H9 (cell line): ENCODE data around the gene YAP1. TPM values are rescaled to one million over a fixed set of nuclear protein-coding genes. Genes with fewer than 3 reads are reported as not detected.

Experiments used
- DNase-seq: peaks from one replicate; pipeline ENCODE4 v3.0.0-alpha.2; 2017
- H2AFZ ChIP-seq: one replicate; pipeline ENCODE4 v1.6.1; 2013; ENCODE audit warnings: mild to moderate bottlenecking, low read length, control low read depth, moderate library complexity
- H2AK5ac ChIP-seq: 2 replicates; pipeline ENCODE4 v1.6.1; 2013; ENCODE audit warnings: low read length, control low read depth, mixed read lengths; ENCODE audit not compliant: insufficient read length
- H2BK120ac ChIP-seq: one replicate; pipeline ENCODE4 v1.6.1; 2013; ENCODE audit warnings: low read depth, mild to moderate bottlenecking, low read length, control low read depth, inconsistent platforms; ENCODE audit not compliant: poor library complexity, severe bottlenecking
- H2BK12ac ChIP-seq: 2 replicates; pipeline ENCODE4 v1.6.1; 2013; ENCODE audit warnings: low read length, control low read depth, mixed read lengths, low read depth; ENCODE audit not compliant: insufficient read length
- H2BK15ac ChIP-seq: 2 replicates; pipeline ENCODE4 v1.6.1; 2013; ENCODE audit warnings: low read depth, low read length, control low read depth
- H2BK20ac ChIP-seq: one replicate; pipeline ENCODE4 v1.6.1; 2013; ENCODE audit warnings: low read depth, mild to moderate bottlenecking, low read length, control low read depth, inconsistent platforms; ENCODE audit not compliant: poor library complexity, severe bottlenecking
- H2BK5ac ChIP-seq: 2 replicates; pipeline ENCODE4 v1.6.1; 2013; ENCODE audit warnings: low read length, control low read depth, mixed read lengths; ENCODE audit not compliant: insufficient read length
- H3K14ac ChIP-seq: 2 replicates; pipeline ENCODE4 v1.6.1; 2013; ENCODE audit warnings: low read length, control low read depth; ENCODE audit not compliant: insufficient read depth
- H3K18ac ChIP-seq: 2 replicates; pipeline ENCODE4 v1.6.1; 2013; ENCODE audit warnings: low read depth, mild to moderate bottlenecking, mixed read lengths, low read length, control low read depth; ENCODE audit not compliant: insufficient read length
- H3K23ac ChIP-seq: 2 replicates; pipeline ENCODE4 v1.6.1; 2013; ENCODE audit warnings: low read length, control low read depth, mixed read lengths, low read depth; ENCODE audit not compliant: insufficient read length
- H3K23me2 ChIP-seq: 2 replicates; pipeline ENCODE4 v1.6.1; 2013; ENCODE audit warnings: low read depth, mild to moderate bottlenecking, mixed read lengths, low read length, control low read depth; ENCODE audit not compliant: insufficient read length, poor library complexity, severe bottlenecking
- H3K27ac ChIP-seq: 2 replicates; pipeline ENCODE4 v1.5.1; 2013; ENCODE audit warnings: low read length, control low read depth, mixed read lengths, low read depth; ENCODE audit not compliant: insufficient read length
- H3K27me3 ChIP-seq: 2 replicates; pipeline ENCODE4 v1.6.1; 2013; ENCODE audit warnings: low read length, control low read depth, inconsistent platforms; ENCODE audit not compliant: insufficient read depth
- H3K4ac ChIP-seq: 2 replicates; pipeline ENCODE4 v1.6.1; 2013; ENCODE audit warnings: low read depth, mild to moderate bottlenecking, control low read depth, inconsistent platforms, low read length, moderate library complexity
- H3K4me1 ChIP-seq: 2 replicates; pipeline ENCODE4 v1.6.1; 2013; ENCODE audit warnings: low read length, control low read depth, inconsistent platforms; ENCODE audit not compliant: insufficient read depth
- H3K4me2 ChIP-seq: 2 replicates; pipeline ENCODE4 v1.6.1; 2013; ENCODE audit warnings: low read length, control low read depth, mixed read lengths; ENCODE audit not compliant: insufficient read length, insufficient read depth
- H3K56ac ChIP-seq: 2 replicates; pipeline ENCODE4 v1.6.1; 2013; ENCODE audit warnings: low read depth, mild to moderate bottlenecking, mixed read lengths, low read length, control low read depth; ENCODE audit not compliant: insufficient read length
- H3K79me1 ChIP-seq: 2 replicates; pipeline ENCODE4 v1.6.1; 2013; ENCODE audit warnings: low read depth, mild to moderate bottlenecking, moderate library complexity, low read length, control low read depth, inconsistent platforms; ENCODE audit not compliant: insufficient read depth, poor library complexity, severe bottlenecking
- H3K79me2 ChIP-seq: 2 replicates; pipeline ENCODE4 v1.6.1; 2013; ENCODE audit warnings: low read length, control low read depth, inconsistent platforms; ENCODE audit not compliant: insufficient read depth
- H3K9ac ChIP-seq: 2 replicates; pipeline ENCODE4 v1.6.1; 2013; ENCODE audit warnings: low read length, control low read depth, mixed read lengths; ENCODE audit not compliant: insufficient read length; ENCODE audit errors: extremely low read depth
- H3K9me3 ChIP-seq: one replicate; pipeline ENCODE4 v1.6.1; 2013; ENCODE audit warnings: low read depth, low read length, inconsistent platforms; ENCODE audit not compliant: control insufficient read depth
- H3T11ph ChIP-seq: one replicate; pipeline ENCODE4 v1.6.1; 2013; ENCODE audit warnings: mild to moderate bottlenecking, low read length, control low read depth, inconsistent platforms
- H4K20me1 ChIP-seq: one replicate; pipeline ENCODE4 v1.6.1; 2013; ENCODE audit not compliant: control insufficient read depth, insufficient read length, insufficient read depth
- H4K5ac ChIP-seq: 2 replicates; pipeline ENCODE4 v1.6.1; 2013; ENCODE audit warnings: low read depth, mild to moderate bottlenecking, mixed read lengths, low read length, control low read depth; ENCODE audit not compliant: insufficient read length
- H4K8ac ChIP-seq: replicated peaks from 2 replicates; pipeline ENCODE4 v1.6.1; 2013; ENCODE audit warnings: low read length, control low read depth, mixed read lengths, low read depth; ENCODE audit not compliant: insufficient read length
- H4K91ac ChIP-seq: 2 replicates; pipeline ENCODE4 v1.6.1; 2013; ENCODE audit warnings: low read depth, mild to moderate bottlenecking, moderate library complexity, mixed read lengths, low read length, control low read depth; ENCODE audit not compliant: insufficient read length
- H3K27ac Mint-ChIP-seq, 3 experiments: 2 replicates in 2 of 3; 3 replicates in 1 of 3; pipeline ENCODE4 v1.8.0; 2020 to 2021; ENCODE audit warnings: mixed read lengths in 3 of 3, mild to moderate bottlenecking in 1 of 3, moderate library complexity in 1 of 3
- H3K27me3 Mint-ChIP-seq: 2 replicates; pipeline ENCODE4 v1.8.0; 2021; ENCODE audit warnings: low read depth, mild to moderate bottlenecking, moderate library complexity, mixed read lengths
- H3K36me3 Mint-ChIP-seq, 3 experiments: 2 replicates in 2 of 3; 3 replicates in 1 of 3; pipeline ENCODE4 v1.8.0; 2020 to 2021; ENCODE audit warnings: low read depth in 3 of 3, mixed read lengths in 3 of 3; ENCODE audit not compliant: insufficient read depth in 1 of 3
- H3K4me1 Mint-ChIP-seq, 2 experiments: 2 replicates each; pipeline ENCODE4 v1.8.0; 2020; ENCODE audit warnings: mixed read lengths in 2 of 2
- H3K4me3 Mint-ChIP-seq, 2 experiments: 2 replicates in 1 of 2; 3 replicates in 1 of 2; pipeline ENCODE4 v1.8.0; 2020 to 2021; ENCODE audit warnings: mild to moderate bottlenecking in 2 of 2, mixed read lengths in 2 of 2, moderate library complexity in 1 of 2
- H3K9me3 Mint-ChIP-seq, 2 experiments: 2 replicates in 1 of 2; 3 replicates in 1 of 2; pipeline ENCODE4 v1.8.0; 2020; ENCODE audit warnings: mild to moderate bottlenecking in 2 of 2, mixed read lengths in 2 of 2, moderate library complexity in 1 of 2
- WGBS: extraction: QIAGEN DNeasy Blood & Tissue Kit; methylation state at CpG from one replicate; pipeline ENCODE4 v1.1.7; 2013; ENCODE audit warnings: missing lambda C conversion rate, low lambda C conversion rate, mixed read lengths; ENCODE audit not compliant: insufficient read length; ENCODE audit errors: extremely low coverage; 5-methylcytosine and 5-hydroxymethylcytosine counted together
- total RNA-seq: library from RNA; stranded (reverse); gene quantifications from 2 replicates; pipeline ENCODE4 v1.2.1, GENCODE V29; 2021
- TF ChIP-seq, protein P1 (sequence below): fragments of 200-600 bp; sonication (generic); conservative IDR thresholded peaks from 3 replicates; pipeline ENCODE4 v1.8.0; 2021; ENCODE audit warnings: antibody characterized with exemption, mild to moderate bottlenecking

The YAP1 gene
- total RNA-seq, 1 experiment from 2014 or later: 124 TPM

DNA sequence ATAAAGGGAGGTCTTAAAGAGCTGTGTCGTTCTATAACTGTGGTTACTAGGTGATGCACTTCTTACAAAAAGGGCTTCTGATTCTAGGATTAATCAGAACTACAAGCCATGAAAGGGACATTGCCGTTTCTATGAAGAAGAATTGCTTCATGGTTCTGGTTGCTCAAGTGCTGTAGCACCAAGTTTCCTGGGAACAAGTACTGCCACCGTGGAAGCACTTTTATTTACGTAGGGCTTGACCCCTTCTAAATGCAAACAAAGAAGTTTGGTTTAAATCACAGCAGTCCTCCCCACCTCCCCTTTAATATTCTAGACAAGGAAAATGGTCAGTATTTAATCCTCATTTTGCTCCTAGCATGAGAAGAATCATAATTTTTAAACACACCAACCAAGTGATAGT, 9.8 kb downstream of the YAP1 start:
- Mint-ChIP-seq H3K36me3 (peaks cover 27 to 46% (median 44%) of the 10 kb centered on the region in 3 experiments), H3K4me1 (peaks cover 66 to 69% of the 10 kb centered on the region in 2 experiments), H3K4me3 (peak overlapping the region in 1 of 2 experiments; percentile 33; a peak in 1 of 5 replicates), H3K27ac (peak overlapping the region in 1 of 3 experiments; percentile 45; a peak in 1 of 7 replicates), H3K9me3 (peaks cover 21 to 22% of the 10 kb centered on the region in 2 experiments), H3K27me3 (no peaks in the 10 kb centered on the region; the same call in 1 of the 2 replicates)
- H2BK5ac ChIP-seq: no peak overlapping the region
- H3K9ac ChIP-seq: no peak overlapping the region
- no peak overlapping the region for H3K23ac ChIP-seq
- no peak overlapping the region for H4K91ac ChIP-seq
- no peak overlapping the region for H3K18ac ChIP-seq
- TF ChIP-seq, protein P1, sequence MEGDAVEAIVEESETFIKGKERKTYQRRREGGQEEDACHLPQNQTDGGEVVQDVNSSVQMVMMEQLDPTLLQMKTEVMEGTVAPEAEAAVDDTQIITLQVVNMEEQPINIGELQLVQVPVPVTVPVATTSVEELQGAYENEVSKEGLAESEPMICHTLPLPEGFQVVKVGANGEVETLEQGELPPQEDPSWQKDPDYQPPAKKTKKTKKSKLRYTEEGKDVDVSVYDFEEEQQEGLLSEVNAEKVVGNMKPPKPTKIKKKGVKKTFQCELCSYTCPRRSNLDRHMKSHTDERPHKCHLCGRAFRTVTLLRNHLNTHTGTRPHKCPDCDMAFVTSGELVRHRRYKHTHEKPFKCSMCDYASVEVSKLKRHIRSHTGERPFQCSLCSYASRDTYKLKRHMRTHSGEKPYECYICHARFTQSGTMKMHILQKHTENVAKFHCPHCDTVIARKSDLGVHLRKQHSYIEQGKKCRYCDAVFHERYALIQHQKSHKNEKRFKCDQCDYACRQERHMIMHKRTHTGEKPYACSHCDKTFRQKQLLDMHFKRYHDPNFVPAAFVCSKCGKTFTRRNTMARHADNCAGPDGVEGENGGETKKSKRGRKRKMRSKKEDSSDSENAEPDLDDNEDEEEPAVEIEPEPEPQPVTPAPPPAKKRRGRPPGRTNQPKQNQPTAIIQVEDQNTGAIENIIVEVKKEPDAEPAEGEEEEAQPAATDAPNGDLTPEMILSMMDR: no peak
- H3K27ac ChIP-seq: no peak overlapping the region
- peaks cover 18% of the 10 kb centered on the region; the same call in 1 of the 2 replicates for H3K79me2 ChIP-seq
- no peak overlapping the region for H2BK15ac ChIP-seq
- H2BK12ac ChIP-seq: no peak overlapping the region
- no peak overlapping the region for H3K4ac ChIP-seq
- DNase-seq: no peak
- peaks cover 6% of the 10 kb centered on the region for H3K4me1 ChIP-seq
- H4K20me1 ChIP-seq: no peaks in the 10 kb centered on the region
- H4K8ac ChIP-seq: no peak overlapping the region
- no peaks in the 10 kb centered on the region for H3K9me3 ChIP-seq
- no peak overlapping the region for H2AFZ ChIP-seq
- H3K4me2 ChIP-seq: peak overlapping the region; percentile 17
- no peak overlapping the region for H4K5ac ChIP-seq
- WGBS: no CpG with 5 or more reads among the region's 4 CpGs
- peaks cover 6% of the 10 kb centered on the region for H3K79me1 ChIP-seq
- no peaks in the 10 kb centered on the region for H3K23me2 ChIP-seq
- H3K56ac ChIP-seq: no peak overlapping the region
- no peaks in the 10 kb centered on the region for H3K27me3 ChIP-seq
- no peak overlapping the region for H2BK20ac ChIP-seq
- no peak overlapping the region for H3K14ac ChIP-seq
- no peak overlapping the region for H3T11ph ChIP-seq
- H2BK120ac ChIP-seq: no peak overlapping the region
- H2AK5ac ChIP-seq: no peak overlapping the region
